Neural cell (in vitro differentiated cells): Measurements from ENCODE around the gene MYO9B. TPM values are rescaled to one million over a fixed set of nuclear protein-coding genes. Genes with fewer than 3 reads are reported as not detected.

Experiments used
- H2AFZ ChIP-seq: fragments of 200-600, 300-800 bp; sonication (generic), shearing (Covaris generic); 2 replicates; pipeline ENCODE4 v1.6.0; 2014; ENCODE audit warnings: low read depth, mild to moderate bottlenecking, antibody characterized with exemption, low read length, moderate library complexity
- H3F3A ChIP-seq: fragments of 200-600 bp; shearing (Covaris generic); 2 replicates; pipeline ENCODE4 v1.6.1; 2016; ENCODE audit warnings: mild to moderate bottlenecking, moderate library complexity, mixed read lengths, antibody characterized with exemption, low read length; ENCODE audit not compliant: insufficient read depth, poor library complexity, severe bottlenecking
- H3K27ac ChIP-seq: fragments of 200-600, 300-800 bp; sonication (generic), shearing (Covaris generic); 2 replicates; pipeline ENCODE4 v1.5.1; 2014; ENCODE audit warnings: mild to moderate bottlenecking, low read length, moderate library complexity
- H3K27me3 ChIP-seq: fragments of 300-800, 200-600 bp; sonication (generic), shearing (Covaris generic); 2 replicates; pipeline ENCODE4 v1.6.0; 2014; ENCODE audit warnings: mild to moderate bottlenecking, low read depth, low read length, moderate library complexity; ENCODE audit not compliant: insufficient read depth
- H3K36me3 ChIP-seq: fragments of 300-800, 200-600 bp; sonication (generic), shearing (Covaris generic); 2 replicates; pipeline ENCODE4 v1.5.1; 2014; ENCODE audit warnings: mild to moderate bottlenecking, antibody characterized with exemption, low read length, moderate library complexity; ENCODE audit not compliant: insufficient read depth
- H3K4me2 ChIP-seq: fragments of 300-800, 200-600 bp; sonication (generic), shearing (Covaris generic); 2 replicates; pipeline ENCODE4 v1.6.0; 2014; ENCODE audit warnings: mild to moderate bottlenecking, low read length
- H3K4me3 ChIP-seq: fragments of 300-800, 200-600 bp; sonication (generic), shearing (Covaris generic); 2 replicates; pipeline ENCODE4 v1.5.1; 2014; ENCODE audit warnings: mild to moderate bottlenecking, low read length, moderate library complexity
- H3K79me2 ChIP-seq: fragments of 200-600 bp; shearing (Covaris generic); replicated peaks from 2 replicates; pipeline ENCODE4 v1.6.0; 2014; ENCODE audit warnings: mild to moderate bottlenecking, low read length, moderate library complexity; ENCODE audit not compliant: insufficient read depth
- H3K9ac ChIP-seq: fragments of 300-800, 200-600 bp; sonication (generic), shearing (Covaris generic); 2 replicates; pipeline ENCODE4 v1.6.1; 2016; ENCODE audit warnings: mild to moderate bottlenecking, low read length, mixed read lengths
- H3K9me2 ChIP-seq: fragments of 200-600 bp; shearing (Covaris generic); 2 replicates; pipeline ENCODE4 v1.6.1; 2016; ENCODE audit warnings: mild to moderate bottlenecking, low read length, mixed read lengths; ENCODE audit not compliant: insufficient read depth
- H3K9me3 ChIP-seq: fragments of 200-600, 300-800 bp; sonication (generic), shearing (Covaris generic); 2 replicates; pipeline ENCODE4 v1.6.1; 2016; ENCODE audit warnings: mild to moderate bottlenecking, mixed run types, low read length, moderate library complexity, mixed read lengths
- H4K20me1 ChIP-seq: fragments of 200-600 bp; shearing (Covaris generic); 2 replicates; pipeline ENCODE4 v1.6.1; 2016; ENCODE audit warnings: mild to moderate bottlenecking, mixed run types; ENCODE audit not compliant: insufficient read depth
- CTCF ChIP-seq: fragments of 450-650 bp; IDR thresholded peaks from 2 replicates; pipeline ENCODE4 v1.5.1; 2014; ENCODE audit warnings: antibody characterized with exemption, mild to moderate bottlenecking, moderate library complexity; ENCODE audit not compliant: poor library complexity, severe bottlenecking
- EP300 ChIP-seq: fragments of 450-650 bp; conservative IDR thresholded peaks from 2 replicates; pipeline ENCODE4 v1.6.1; 2014; ENCODE audit warnings: antibody characterized with exemption, mild to moderate bottlenecking, moderate library complexity; ENCODE audit not compliant: poor library complexity, severe bottlenecking
- EZH2 ChIP-seq: fragments of 200-600, 300-800 bp; shearing (Covaris generic), sonication (generic); IDR thresholded peaks from 2 replicates; pipeline ENCODE4 v1.6.1; 2014; ENCODE audit warnings: antibody characterized with exemption, low read length, borderline replicate concordance, mild to moderate bottlenecking; ENCODE audit not compliant: insufficient read depth, poor library complexity, severe bottlenecking
- MXI1 ChIP-seq: fragments of 450-650 bp; conservative IDR thresholded peaks from 2 replicates; pipeline ENCODE4 v1.6.1; 2014; ENCODE audit warnings: antibody characterized with exemption, mild to moderate bottlenecking; ENCODE audit not compliant: poor library complexity, severe bottlenecking
- POLR2AphosphoS5 ChIP-seq: IDR thresholded peaks from 2 replicates; pipeline ENCODE4 v1.6.1; 2012
- RAD21 ChIP-seq: fragments of 450-650 bp; conservative IDR thresholded peaks from 2 replicates; pipeline ENCODE4 v1.6.1; 2014; ENCODE audit warnings: antibody characterized with exemption, mild to moderate bottlenecking, moderate library complexity
- REST ChIP-seq: IDR thresholded peaks from 2 replicates; pipeline ENCODE4 v1.6.1; 2012; ENCODE audit warnings: borderline replicate concordance
- SMC3 ChIP-seq: fragments of 450-650 bp; conservative IDR thresholded peaks from 2 replicates; pipeline ENCODE4 v1.6.1; 2014; ENCODE audit warnings: antibody characterized with exemption, mild to moderate bottlenecking, moderate library complexity; ENCODE audit not compliant: poor library complexity
- TAF1 ChIP-seq: IDR thresholded peaks from 2 replicates; pipeline ENCODE4 v1.6.1; 2012; ENCODE audit warnings: low read depth
- polyA plus RNA-seq: library from polyadenylated mRNA; depleted of rRNA; stranded (reverse); fragments of >200 nt; gene quantifications from 2 replicates; pipeline ENCODE4 v1.2.3, GENCODE V29; 2014

Gene MYO9B
- polyA plus RNA-seq, 1 donor from 2014 or later, result 27.2 TPM

- Histone ChIP-seq H3K9me3 (no peaks in the 10 kb centered on the region), H3K9me2 (no peaks in the 10 kb centered on the region), H4K20me1 (no peaks in the 10 kb centered on the region), H3K4me2 (no peak overlapping the region), H3K9ac (no peak overlapping the region), H3K27ac (no peak overlapping the region), H3K79me2 (peaks cover 3% of the 10 kb centered on the region), H3K4me3 (no peak overlapping the region), H3F3A (no peaks in the 10 kb centered on the region), H2AFZ (no peak overlapping the region), H3K36me3 (no peaks in the 10 kb centered on the region), H3K27me3 (no peaks in the 10 kb centered on the region)
- TF ChIP-seq EZH2, result no peak
- TF ChIP-seq RAD21, result no peak
- TF ChIP-seq SMC3, result no peak
- no peak for TF ChIP-seq REST
- no peak for TF ChIP-seq POLR2AphosphoS5
- no peak for TF ChIP-seq EP300
- TF ChIP-seq MXI1, result no peak
- TF ChIP-seq TAF1, result no peak
These were observed 11.3 kb downstream of the MYO9B start for GRCh38 chr19:17086834-17087233.

GRCh38 chr19:17088552-17088951 lies 13.0 kb downstream of the MYO9B start:
- H3K27me3 ChIP-seq, result no peaks in the 10 kb centered on the region
- no peaks in the 10 kb centered on the region for H3K9me2 ChIP-seq
- no peak overlapping the region for H3K4me3 ChIP-seq
- no peaks in the 10 kb centered on the region for H3F3A ChIP-seq
- no peak overlapping the region for H3K9ac ChIP-seq
- no peak overlapping the region for H3K27ac ChIP-seq
- no peak overlapping the region for H2AFZ ChIP-seq
- TF ChIP-seq CTCF (no peak), REST (no peak), TAF1 (no peak), EZH2 (no peak), MXI1 (no peak), EP300 (no peak), POLR2AphosphoS5 (no peak), SMC3 (no peak), RAD21 (no peak)
- no peaks in the 10 kb centered on the region for H3K9me3 ChIP-seq
- no peaks in the 10 kb centered on the region for H4K20me1 ChIP-seq
- H3K79me2 ChIP-seq, result peaks cover 6% of the 10 kb centered on the region
- no peak overlapping the region for H3K4me2 ChIP-seq
- H3K36me3 ChIP-seq, result no peaks in the 10 kb centered on the region
